Adrenal gland (tissue), 5 donors: ENCODE results near the gene TENT5A.

Source experiments
- CTCF ChIP-seq, 6 experiments: fragments of 450-650 bp in 4 of 6; fragments of 200-600 bp in 2 of 6; sonication (generic) in 1 of 6; IDR thresholded peaks; 1 replicate in 5 of 6; 2 replicates in 1 of 6; pipeline versions ENCODE4 v1.5.1 to v1.8.0; 2016 to 2021; ENCODE audit warnings: antibody characterized with exemption in 6 of 6, mild to moderate bottlenecking in 2 of 6, moderate library complexity in 1 of 6
- POLR2A ChIP-seq, 2 donors: fragments of 450-650 bp; IDR thresholded peaks; one replicate each; pipeline ENCODE4 v1.6.1; 2017; ENCODE audit warnings: antibody characterized with exemption in 2 of 2, mild to moderate bottlenecking in 2 of 2, moderate library complexity in 1 of 2
- donor health status: DM: no; HTN: no; CAD: no.

GRCh38 chr6:81763968-81764367 is 11.5 kb upstream of the TENT5A start:
- no peak for TF ChIP-seq CTCF (IDR thresholded peaks at IDR 0.05)
- no peak for TF ChIP-seq POLR2A (IDR thresholded peaks at IDR 0.05)
